Transverse colon (tissue), 4 donors: ENCODE measurements around the gene PAQR9. TPM values are rescaled to one million over a fixed set of nuclear protein-coding genes. Genes with fewer than 3 reads are reported as not detected.
A peak's percentile ranks its signal among the peaks of the same experiment; 100 is the strongest.

Experiments used
- DNase-seq: peaks from one replicate; pipeline ENCODE4 v3.0.0-alpha.2; 2019
- H3K27ac ChIP-seq, 4 donors: fragments of 200-600 bp; sonication (generic); 2 replicates each; pipeline ENCODE4 v1.5.1; 2016 to 2018; ENCODE audit warnings: inconsistent platforms in 4 of 4
- H3K27me3 ChIP-seq: fragments of 200-600 bp; sonication (generic); 2 replicates; pipeline ENCODE4 v1.5.1; 2017; ENCODE audit warnings: inconsistent platforms
- H3K36me3 ChIP-seq, 4 donors: fragments of 200-600 bp; sonication (generic); 2 replicates each; pipeline ENCODE4 v1.5.1; 2017 to 2019; ENCODE audit warnings: inconsistent platforms in 4 of 4
- H3K4me1 ChIP-seq, 4 donors: fragments of 200-600 bp; sonication (generic); 2 replicates each; pipeline ENCODE4 v1.5.1; 2017 to 2020; ENCODE audit warnings: inconsistent platforms in 4 of 4
- H3K4me3 ChIP-seq, 4 donors: fragments of 200-600 bp; sonication (generic); 1 replicate in 1 of 4; 2 replicates in 3 of 4; pipeline versions ENCODE4 v1.5.1 to v1.6.1; 2017 to 2019; ENCODE audit warnings: inconsistent platforms in 4 of 4
- H3K9me3 ChIP-seq, 2 donors: fragments of 200-600 bp; sonication (generic); 2 replicates each; pipeline ENCODE4 v1.5.1; 2017 to 2019; ENCODE audit warnings: inconsistent platforms in 2 of 2
- EP300 ChIP-seq: sonication (generic); formaldehyde crosslinking; IDR thresholded peaks from one replicate; pipeline ENCODE4 v1.6.1; 2017; ENCODE audit warnings: antibody characterized with exemption, low read depth
- POLR2A ChIP-seq: fragments of 450-650 bp; IDR thresholded peaks from one replicate; pipeline ENCODE4 v1.6.1; 2016; ENCODE audit warnings: antibody characterized with exemption, mild to moderate bottlenecking, moderate library complexity
- POLR2AphosphoS5 ChIP-seq, 3 donors: sonication (generic); formaldehyde crosslinking; IDR thresholded peaks; one replicate each; pipeline ENCODE4 v1.6.1; 2016; ENCODE audit warnings: antibody characterized with exemption in 3 of 3
- WGBS, 2 donors: methylation state at CpG; one replicate each; pipeline ENCODE4 v1.1.5; 2018; ENCODE audit warnings: low coverage in 1 of 2; 5-methylcytosine and 5-hydroxymethylcytosine counted together
- in situ Hi-C, 4 donors: fragments of 200-750 bp; cut with MboI; loops; one replicate each; pipeline versions ENCODE4 v1.15.0 to v1.15.1; 2017; ENCODE audit warnings: low sequenced_read_pairs in 3 of 4, low pct_ligation_motif_present in 1 of 4, low pct_unique_long_range_greater_than_20kb in 1 of 4
- intact Hi-C: fragments of 100-400 bp; cut with DNase I; formaldehyde crosslinking; loops from one replicate; pipeline ENCODE4 v1.15.1; 2023; ENCODE audit warnings: low total_unique reads
- total RNA-seq, 4 donors: library from RNA; depleted of rRNA; stranded (reverse); fragments of >200 nt; gene quantifications; one replicate each; pipeline ENCODE4 v1.1.0, GENCODE V29; 2016
- TF ChIP-seq, protein P1 (sequence below), 5 experiments: fragments of 200-600 bp in 3 of 5; fragments of 450-650 bp in 2 of 5; sonication (generic) in 3 of 5; IDR thresholded peaks; 1 replicate in 2 of 5; 2 replicates in 3 of 5; pipeline ENCODE4 v1.5.1; 2016 to 2017; ENCODE audit warnings: antibody characterized with exemption in 5 of 5, inconsistent platforms in 3 of 5, mild to moderate bottlenecking in 2 of 5, moderate library complexity in 1 of 5

Gene PAQR9
- total RNA-seq, 4 donors from 2014 or later = not detected

DNA sequence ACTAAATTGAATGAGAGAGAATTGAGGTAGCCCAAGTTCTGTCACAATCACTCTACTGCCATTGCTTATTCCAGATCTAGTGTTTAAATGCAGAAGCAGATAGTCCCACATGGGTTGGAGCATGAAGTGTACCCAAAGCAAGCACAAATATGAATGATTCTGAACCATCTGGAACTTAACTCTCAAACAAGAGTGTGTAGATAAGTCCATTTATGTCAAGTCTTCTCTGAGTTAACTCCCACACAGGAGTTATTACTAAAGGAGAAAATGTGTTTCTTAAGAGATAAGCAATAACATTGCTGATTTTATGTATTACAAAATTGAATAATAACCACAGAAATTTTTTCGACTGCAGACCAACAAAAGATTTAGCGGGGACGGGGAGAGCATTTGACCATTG is 33.6 kb downstream of the PAQR9 start:
- TF ChIP-seq POLR2AphosphoS5 (IDR thresholded peaks at IDR 0.05) = no peak
- no peak for TF ChIP-seq POLR2A
- 90 to 98% methylated on average over 3 of the region's 3 CpGs for WGBS, 2 donors
- H3K27me3 ChIP-seq = no peaks in the 10 kb centered on the region
- intact Hi-C loops (no loop called here), in situ Hi-C loops (no loop called here)
- no peaks in the 10 kb centered on the region for H3K9me3 ChIP-seq
- no peak overlapping the region for H3K4me3 ChIP-seq
- H3K36me3 ChIP-seq = no peaks in the 10 kb centered on the region
- no peak for DNase-seq
- peak overlapping the region in 1 of 4 donors; percentile 12 for H3K27ac ChIP-seq
- peaks cover 0 to 9% (median 3%) of the 10 kb centered on the region in 4 donors for H3K4me1 ChIP-seq

DNA sequence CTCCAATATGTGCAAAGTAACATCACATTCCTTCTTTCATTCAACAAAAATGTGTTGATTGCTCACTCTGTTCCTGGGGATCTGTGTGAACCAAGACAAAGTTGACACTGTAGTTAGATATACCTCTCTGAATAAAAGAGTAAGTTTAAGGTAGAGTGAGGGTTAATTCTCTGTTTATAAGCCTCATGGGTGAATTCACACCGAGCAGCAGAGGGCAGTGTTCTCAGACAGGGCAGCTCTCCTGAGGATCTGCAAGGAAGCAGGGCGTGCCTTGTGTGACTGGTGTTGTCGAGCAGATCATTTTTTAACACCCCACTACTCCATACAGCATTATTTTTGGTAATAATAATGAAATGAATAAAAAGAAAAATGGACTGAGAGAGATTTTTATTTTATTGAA is 34.4 kb downstream of the PAQR9 start:
- H3K27ac ChIP-seq = no peak overlapping the region
- no peaks in the 10 kb centered on the region for H3K27me3 ChIP-seq
- peaks cover 0 to 9% (median 3%) of the 10 kb centered on the region in 4 donors for H3K4me1 ChIP-seq
- no peaks in the 10 kb centered on the region for H3K36me3 ChIP-seq
- H3K4me3 ChIP-seq = no peak overlapping the region
- in situ Hi-C loops (no loop called here), intact Hi-C loops (no loop called here)
- peaks cover 0 to 1% of the 10 kb centered on the region in 2 donors for H3K9me3 ChIP-seq
- WGBS, 2 donors = 18 to 25% methylated on average over 3 of the region's 3 CpGs
- TF ChIP-seq, protein P1, sequence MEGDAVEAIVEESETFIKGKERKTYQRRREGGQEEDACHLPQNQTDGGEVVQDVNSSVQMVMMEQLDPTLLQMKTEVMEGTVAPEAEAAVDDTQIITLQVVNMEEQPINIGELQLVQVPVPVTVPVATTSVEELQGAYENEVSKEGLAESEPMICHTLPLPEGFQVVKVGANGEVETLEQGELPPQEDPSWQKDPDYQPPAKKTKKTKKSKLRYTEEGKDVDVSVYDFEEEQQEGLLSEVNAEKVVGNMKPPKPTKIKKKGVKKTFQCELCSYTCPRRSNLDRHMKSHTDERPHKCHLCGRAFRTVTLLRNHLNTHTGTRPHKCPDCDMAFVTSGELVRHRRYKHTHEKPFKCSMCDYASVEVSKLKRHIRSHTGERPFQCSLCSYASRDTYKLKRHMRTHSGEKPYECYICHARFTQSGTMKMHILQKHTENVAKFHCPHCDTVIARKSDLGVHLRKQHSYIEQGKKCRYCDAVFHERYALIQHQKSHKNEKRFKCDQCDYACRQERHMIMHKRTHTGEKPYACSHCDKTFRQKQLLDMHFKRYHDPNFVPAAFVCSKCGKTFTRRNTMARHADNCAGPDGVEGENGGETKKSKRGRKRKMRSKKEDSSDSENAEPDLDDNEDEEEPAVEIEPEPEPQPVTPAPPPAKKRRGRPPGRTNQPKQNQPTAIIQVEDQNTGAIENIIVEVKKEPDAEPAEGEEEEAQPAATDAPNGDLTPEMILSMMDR (IDR thresholded peaks at IDR 0.05) = peak; percentile 12 to 52 (median 48)
- TF ChIP-seq POLR2AphosphoS5 (IDR thresholded peaks at IDR 0.05) = no peak
- TF ChIP-seq POLR2A = no peak
- DNase-seq = peak; percentile 65

DNA sequence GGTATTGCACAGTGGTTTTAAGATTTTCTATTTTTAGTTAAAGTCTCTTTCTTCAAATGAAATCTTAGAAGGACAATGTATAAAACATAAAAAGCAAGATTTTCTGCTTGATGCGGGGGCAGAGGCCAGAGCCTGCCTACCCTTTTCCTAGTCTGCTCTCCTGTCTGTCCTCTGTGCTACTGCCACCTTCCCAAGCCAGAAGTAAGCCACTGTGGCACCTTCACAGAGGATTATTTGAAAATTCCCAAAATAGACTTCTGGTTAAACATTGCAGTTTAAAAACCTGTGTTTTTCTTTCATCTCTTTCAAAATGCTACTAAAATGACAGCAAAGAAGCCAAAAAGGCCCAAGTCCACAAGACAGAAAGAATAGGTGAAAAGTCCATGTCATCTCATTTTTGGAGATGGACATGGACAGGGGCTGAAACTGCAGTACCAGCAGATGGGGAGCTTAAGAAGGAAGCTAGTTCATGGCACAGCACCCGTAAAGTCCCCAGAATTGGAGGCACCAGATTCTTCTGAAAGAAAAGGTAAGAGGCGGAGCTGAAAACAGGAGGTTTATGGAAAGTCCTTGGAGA is 37.0 kb downstream of the PAQR9 start:
- in situ Hi-C loops (no loop called here), intact Hi-C loops (no loop called here)
- peaks cover 0 to 5% of the 10 kb centered on the region in 2 donors for H3K9me3 ChIP-seq
- no peak for DNase-seq
- H3K27ac ChIP-seq = no peak overlapping the region
- WGBS, 2 donors = 82 to 87% methylated on average over 3 of the region's 3 CpGs
- H3K4me1 ChIP-seq = peaks cover 0 to 9% (median 3%) of the 10 kb centered on the region in 4 donors
- TF ChIP-seq POLR2A = no peak
- TF ChIP-seq POLR2AphosphoS5 (IDR thresholded peaks at IDR 0.05) = no peak
- no peak for TF ChIP-seq EP300
- TF ChIP-seq, protein P1 (IDR thresholded peaks at IDR 0.05) = no peak
- no peaks in the 10 kb centered on the region for H3K36me3 ChIP-seq
- H3K27me3 ChIP-seq = no peaks in the 10 kb centered on the region
- no peak overlapping the region for H3K4me3 ChIP-seq

DNA sequence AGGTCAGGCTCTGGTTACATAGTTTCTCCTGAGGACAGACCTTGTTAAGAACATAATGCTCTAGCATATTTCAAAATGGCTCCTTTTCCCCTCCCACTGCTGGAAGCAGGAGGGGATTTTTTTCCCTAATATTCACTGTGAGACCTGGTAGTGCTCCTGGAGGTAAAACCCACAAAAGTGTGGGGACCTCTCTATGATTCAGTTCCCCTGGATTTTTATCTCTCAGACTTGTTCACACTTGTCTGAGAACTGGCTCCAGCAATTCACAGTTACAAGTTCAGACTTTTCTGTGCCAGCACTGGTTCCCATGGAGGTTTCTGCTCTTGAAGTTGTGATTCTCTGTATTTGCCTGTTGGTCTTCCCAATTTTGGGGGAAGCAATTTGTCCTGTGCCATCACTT is 38.3 kb downstream of the PAQR9 start:
- Histone ChIP-seq H3K4me1 (peaks cover 0 to 7% (median 2%) of the 10 kb centered on the region in 4 donors), H3K9me3 (peaks cover 0 to 5% of the 10 kb centered on the region in 2 donors), H3K27ac (no peak overlapping the region), H3K36me3 (no peaks in the 10 kb centered on the region), H3K27me3 (no peaks in the 10 kb centered on the region), H3K4me3 (no peak overlapping the region)
- TF ChIP-seq EP300 (no peak), POLR2A (no peak), POLR2AphosphoS5 (IDR thresholded peaks at IDR 0.05) (no peak)
- TF ChIP-seq, protein P1 (IDR thresholded peaks at IDR 0.05) = no peak
- intact Hi-C loops = no loop called here
- in situ Hi-C loops = no loop called here
- no peak for DNase-seq

DNA sequence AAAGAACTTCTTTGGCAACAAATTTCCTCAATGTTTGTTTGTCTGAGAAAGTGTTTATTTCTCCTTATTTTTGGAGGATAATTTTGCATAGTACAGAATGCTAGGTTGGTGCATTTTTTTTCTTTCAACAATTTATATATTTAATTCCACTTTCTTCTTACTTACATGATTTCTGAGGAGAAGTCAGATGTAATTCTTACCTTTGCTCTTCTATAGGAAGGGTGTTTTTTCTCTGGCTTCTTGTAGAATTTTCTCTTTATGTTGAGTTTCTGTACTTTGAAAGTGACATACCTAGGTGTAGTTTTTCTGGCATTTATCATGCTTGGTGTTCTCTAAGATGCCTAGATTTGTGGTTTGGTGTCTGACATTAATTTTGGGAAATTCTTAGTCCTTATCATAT is 39.8 kb downstream of the PAQR9 start:
- H3K4me3 ChIP-seq = no peak overlapping the region
- no peaks in the 10 kb centered on the region for H3K27me3 ChIP-seq
- intact Hi-C loops = no loop called here
- in situ Hi-C loops = no loop called here
- DNase-seq = no peak
- no peak overlapping the region for H3K27ac ChIP-seq
- H3K4me1 ChIP-seq = no peaks in the 10 kb centered on the region
- H3K36me3 ChIP-seq = no peaks in the 10 kb centered on the region
- peaks cover 0 to 5% of the 10 kb centered on the region in 2 donors for H3K9me3 ChIP-seq
- no peak for TF ChIP-seq POLR2A
- no peak for TF ChIP-seq POLR2AphosphoS5 (IDR thresholded peaks at IDR 0.05)
- no peak for TF ChIP-seq EP300
- TF ChIP-seq, protein P1 (IDR thresholded peaks at IDR 0.05) = no peak
